Measurements from ENCODE around the gene ZNF415. TPM values are rescaled to one million over a fixed set of nuclear protein-coding genes. Genes with fewer than 3 reads are reported as not detected.

ZNF415 gene
- polyA plus RNA-seq (2012; ENCODE audit: insufficient read depth, insufficient read length, low read depth): 1.1 TPM

GRCh38 chr19:53132141-53132991 lies at the start of gene ZNF415:
Gene ZNF415, minus strand, starts transcription at chr19:53132910. Its CDS starts 10,234 bp downstream, at chr19:53122676.
- Histone ChIP-seq H3K36me3 (no peaks in the 10 kb centered on the region), H3K4me3 (ENCODE audit: low read depth, low read length) (peak within 1 kb of the TSS; percentile 34), H3K9me3 (peaks cover 7% of the 10 kb centered on the region), H3K4me1 (no peaks in the 10 kb centered on the region), H3K27me3 (no peaks in the 10 kb centered on the region)
- peak; percentile 58 for DNase-seq
- no peak for TF ChIP-seq CTCF (IDR thresholded peaks at IDR 0.05; ENCODE audit: low read depth, low read length)

GRCh38 chr19:53182202-53182601 lies 49.5 kb upstream of the ZNF415 start:
- TF ChIP-seq CTCF (IDR thresholded peaks at IDR 0.05; ENCODE audit: low read depth, low read length): no peak
- Histone ChIP-seq H3K4me3 (ENCODE audit: low read depth, low read length) (no peak overlapping the region), H3K27me3 (no peaks in the 10 kb centered on the region), H3K36me3 (no peaks in the 10 kb centered on the region), H3K9me3 (no peaks in the 10 kb centered on the region), H3K4me1 (no peaks in the 10 kb centered on the region)
- DNase-seq: no peak

GRCh38 chr19:53177986-53178385 lies 45.3 kb upstream of the ZNF415 start:
- H3K27me3 ChIP-seq: no peaks in the 10 kb centered on the region
- DNase-seq: no peak
- no peak for TF ChIP-seq CTCF (IDR thresholded peaks at IDR 0.05; ENCODE audit: low read depth, low read length)
- no peaks in the 10 kb centered on the region for H3K4me1 ChIP-seq
- no peaks in the 10 kb centered on the region for H3K9me3 ChIP-seq
- no peaks in the 10 kb centered on the region for H3K36me3 ChIP-seq
- H3K4me3 ChIP-seq (ENCODE audit: low read depth, low read length): no peak overlapping the region

GRCh38 chr19:53172889-53173288 lies 40.2 kb upstream of the ZNF415 start:
- no peak overlapping the region for H3K4me3 ChIP-seq (ENCODE audit: low read depth, low read length)
- H3K9me3 ChIP-seq: no peaks in the 10 kb centered on the region
- no peak for DNase-seq
- no peak for TF ChIP-seq CTCF (IDR thresholded peaks at IDR 0.05; ENCODE audit: low read depth, low read length)
- no peaks in the 10 kb centered on the region for H3K4me1 ChIP-seq
- no peaks in the 10 kb centered on the region for H3K36me3 ChIP-seq
- no peaks in the 10 kb centered on the region for H3K27me3 ChIP-seq

- no peaks in the 10 kb centered on the region for H3K27me3 ChIP-seq
- H3K9me3 ChIP-seq: no peaks in the 10 kb centered on the region
- H3K36me3 ChIP-seq: no peaks in the 10 kb centered on the region
- no peak for DNase-seq
- no peak overlapping the region for H3K4me3 ChIP-seq (ENCODE audit: low read depth, low read length)
- H3K4me1 ChIP-seq: no peaks in the 10 kb centered on the region
- no peak for TF ChIP-seq CTCF (IDR thresholded peaks at IDR 0.05; ENCODE audit: low read depth, low read length)
Measured at GRCh38 chr19:53165691-53166091, 33.0 kb upstream of the ZNF415 start.

GRCh38 chr19:53161123-53161522 lies 28.4 kb upstream of the ZNF415 start:
- no peak for DNase-seq
- TF ChIP-seq CTCF (IDR thresholded peaks at IDR 0.05; ENCODE audit: low read depth, low read length): no peak

More at GRCh38 chr19:53161123-53161522, 28.4 kb upstream of the ZNF415 start:
- Histone ChIP-seq H3K4me3 (ENCODE audit: low read depth, low read length) (no peak overlapping the region), H3K9me3 (no peaks in the 10 kb centered on the region), H3K27me3 (no peaks in the 10 kb centered on the region), H3K4me1 (no peaks in the 10 kb centered on the region), H3K36me3 (no peaks in the 10 kb centered on the region)

All from BE2C (cell line).